DOHH2 (cell line): ENCODE results near the gene DNMT3A.

Source experiments
- CTCF ChIP-seq: fragments of 200-600 bp; sonication (generic); IDR thresholded peaks from one replicate; pipeline ENCODE4 v1.5.1; 2014; ENCODE audit warnings: antibody characterized with exemption, mild to moderate bottlenecking, low read depth, low read length; ENCODE audit not compliant: poor library complexity, severe bottlenecking
- EZH2phosphoT487 ChIP-seq: fragments of 200-600 bp; sonication (generic); IDR thresholded peaks from 2 replicates; pipeline ENCODE4 v1.6.1; 2017; ENCODE audit warnings: borderline replicate concordance, mild to moderate bottlenecking, antibody characterized with exemption, low read length, moderate library complexity, mixed read lengths

DNA sequence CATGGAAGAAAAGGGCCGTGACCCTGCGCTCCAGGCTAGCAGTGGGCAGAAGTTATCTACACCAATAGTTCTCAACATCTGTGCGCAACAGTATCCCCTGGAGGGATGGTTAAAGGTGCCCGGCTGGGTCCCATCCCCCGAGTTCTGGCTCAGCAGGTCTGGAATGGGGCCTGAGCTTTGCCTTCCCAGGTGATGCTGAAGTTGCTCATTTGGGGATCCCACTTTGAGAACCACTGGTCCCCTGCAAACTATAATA, 31.1 kb downstream of the DNMT3A start:
- TF ChIP-seq CTCF: no peak
- TF ChIP-seq EZH2phosphoT487: no peak
